IPS-18c (cell line): ENCODE results near the gene PARVA.

ENCODE experiments used
- H3K4me3 ChIP-seq: 2 replicates; pipeline ENCODE4 v1.7.0; 2013; ENCODE audit warnings: low read depth, mild to moderate bottlenecking, low read length, moderate library complexity; ENCODE audit not compliant: insufficient read depth
- H3K9me3 ChIP-seq: one replicate; pipeline ENCODE4 v1.6.1; 2013; ENCODE audit warnings: mild to moderate bottlenecking, low read length, moderate library complexity; ENCODE audit not compliant: control insufficient read depth, insufficient read depth

Gene PARVA

GRCh38 chr11:12415342-12415966 lies 38.1 kb downstream of the PARVA start:
- H3K9me3 ChIP-seq: no peaks in the 10 kb centered on the region
- no peak overlapping the region for H3K4me3 ChIP-seq

- H3K4me3 ChIP-seq: no peak overlapping the region
These were observed 39.2 kb downstream of the PARVA start for GRCh38 chr11:12416552-12416951.

GRCh38 chr11:12417691-12418611 lies 40.6 kb downstream of the PARVA start:
- Histone ChIP-seq H3K4me3 (no peak overlapping the region), H3K9me3 (no peaks in the 10 kb centered on the region)

More at GRCh38 chr11:12416552-12416951, 39.2 kb downstream of the PARVA start:
- no peaks in the 10 kb centered on the region for H3K9me3 ChIP-seq

GRCh38 chr11:12420040-12420439 lies 42.7 kb downstream of the PARVA start:
- Histone ChIP-seq H3K4me3 (no peak overlapping the region), H3K9me3 (no peaks in the 10 kb centered on the region)

- H3K9me3 ChIP-seq: no peaks in the 10 kb centered on the region
- H3K4me3 ChIP-seq: no peak overlapping the region
These were observed 43.3 kb downstream of the PARVA start for GRCh38 chr11:12420706-12421105.

- Histone ChIP-seq H3K9me3 (no peaks in the 10 kb centered on the region), H3K4me3 (no peak overlapping the region)
These were observed 44.0 kb downstream of the PARVA start for GRCh38 chr11:12421386-12421785.

GRCh38 chr11:12426176-12426575 lies 48.8 kb downstream of the PARVA start:
- Histone ChIP-seq H3K4me3 (no peak overlapping the region), H3K9me3 (no peaks in the 10 kb centered on the region)

- no peaks in the 10 kb centered on the region for H3K9me3 ChIP-seq
- no peak overlapping the region for H3K4me3 ChIP-seq
These were observed 51.8 kb downstream of the PARVA start for GRCh38 chr11:12429155-12429554.

GRCh38 chr11:12430351-12430750 lies 53.0 kb downstream of the PARVA start:
- no peak overlapping the region for H3K4me3 ChIP-seq
- no peaks in the 10 kb centered on the region for H3K9me3 ChIP-seq

- no peaks in the 10 kb centered on the region for H3K9me3 ChIP-seq
- H3K4me3 ChIP-seq: no peak overlapping the region
These were observed 53.7 kb downstream of the PARVA start for GRCh38 chr11:12430954-12431595.

- Histone ChIP-seq H3K9me3 (no peaks in the 10 kb centered on the region), H3K4me3 (no peak overlapping the region)
These were observed 55.1 kb downstream of the PARVA start for GRCh38 chr11:12432507-12432906.

GRCh38 chr11:12433121-12433520 lies 55.8 kb downstream of the PARVA start:
- Histone ChIP-seq H3K4me3 (no peak overlapping the region), H3K9me3 (no peaks in the 10 kb centered on the region)

GRCh38 chr11:12433571-12434324 lies 56.4 kb downstream of the PARVA start:
- Histone ChIP-seq H3K4me3 (no peak overlapping the region), H3K9me3 (no peaks in the 10 kb centered on the region)

GRCh38 chr11:12434325-12434654 lies 56.9 kb downstream of the PARVA start:
- Histone ChIP-seq H3K4me3 (no peak overlapping the region), H3K9me3 (peaks cover 2% of the 10 kb centered on the region)

- Histone ChIP-seq H3K9me3 (peaks cover 2% of the 10 kb centered on the region), H3K4me3 (no peak overlapping the region)
These were observed 57.9 kb downstream of the PARVA start for GRCh38 chr11:12435264-12435663.

- H3K4me3 ChIP-seq: no peak overlapping the region
- peaks cover 2% of the 10 kb centered on the region for H3K9me3 ChIP-seq
These were observed 58.9 kb downstream of the PARVA start for GRCh38 chr11:12436266-12436665.

GRCh38 chr11:12438291-12438690 lies 60.9 kb downstream of the PARVA start:
- Histone ChIP-seq H3K9me3 (peaks cover 2% of the 10 kb centered on the region), H3K4me3 (no peak overlapping the region)
